Dedifferentiated amniotic fluid mesenchymal stem cell (primary cell): Measurements from ENCODE around the gene GPR78.

Experiments
- DNase-seq: peaks from one replicate; pipeline ENCODE4 v3.0.0-alpha.2; 2016; ENCODE audit errors: extremely low spot score

Gene GPR78

GRCh38 chr4:8546766-8547107 lies 33.5 kb upstream of the GPR78 start:
- DNase-seq = no peak

GRCh38 chr4:8547108-8547911 lies 32.9 kb upstream of the GPR78 start:
- no peak for DNase-seq

GRCh38 chr4:8547912-8548730 lies 32.1 kb upstream of the GPR78 start:
- no peak for DNase-seq

GRCh38 chr4:8548731-8549351 lies 31.4 kb upstream of the GPR78 start:
- DNase-seq = no peak

- DNase-seq = no peak
Observed at GRCh38 chr4:8549352-8549931, 30.8 kb upstream of the GPR78 start.

GRCh38 chr4:8550691-8551090 lies 29.5 kb upstream of the GPR78 start:
- no peak for DNase-seq

GRCh38 chr4:8552024-8552423 lies 28.2 kb upstream of the GPR78 start:
- no peak for DNase-seq

GRCh38 chr4:8552581-8553205 lies 27.5 kb upstream of the GPR78 start:
- DNase-seq = no peak

GRCh38 chr4:8553216-8553615 lies 27.0 kb upstream of the GPR78 start:
- no peak for DNase-seq

- DNase-seq = no peak
Observed at GRCh38 chr4:8553991-8554405, 26.2 kb upstream of the GPR78 start.

GRCh38 chr4:8554555-8555100 lies 25.6 kb upstream of the GPR78 start:
- no peak for DNase-seq

- DNase-seq = no peak
Observed at GRCh38 chr4:8555716-8556115, 24.5 kb upstream of the GPR78 start.

GRCh38 chr4:8556341-8557150 lies 23.6 kb upstream of the GPR78 start:
- no peak for DNase-seq

GRCh38 chr4:8557151-8558076 lies 22.8 kb upstream of the GPR78 start:
- no peak for DNase-seq

- DNase-seq = peak; percentile 20
Observed at GRCh38 chr4:8558080-8558960, 21.9 kb upstream of the GPR78 start.

- DNase-seq = no peak
Observed at GRCh38 chr4:8559011-8559410, 21.2 kb upstream of the GPR78 start.

- no peak for DNase-seq
Observed at GRCh38 chr4:8559524-8560264, 20.5 kb upstream of the GPR78 start.
